Right lobe of liver (tissue), 6 donors: ENCODE data around the gene TMPRSS15. TPM values are rescaled to one million over a fixed set of nuclear protein-coding genes. Genes with fewer than 3 reads are reported as not detected.
A peak's percentile ranks its signal among the peaks of the same experiment; 100 is the strongest.

ENCODE experiments used
- ATAC-seq, 4 donors: fragments of 200-7000 bp; cut with Tn5 transposase; one replicate each; pipeline ENCODE4 v1.9.1; 2020; ENCODE audit warnings: mild to moderate bottlenecking in 4 of 4, moderate library complexity in 4 of 4
- DNase-seq, 3 donors: peaks; one replicate each; pipeline ENCODE4 v3.0.0-alpha.2; 2020
- H3K27ac ChIP-seq, 3 donors: fragments of 200-600 bp; one replicate each; pipeline ENCODE4 v1.8.0; 2022
- H3K27me3 ChIP-seq, 2 donors: fragments of 200-600 bp; one replicate each; pipeline ENCODE4 v1.8.0; 2022
- H3K36me3 ChIP-seq, 4 donors: fragments of 200-600 bp; sonication (generic) in 1 of 4; one replicate each; pipeline versions ENCODE4 v1.5.1 to v1.8.0; 2017 to 2022; ENCODE audit warnings: control low read depth in 1 of 4
- H3K4me1 ChIP-seq, 4 donors: fragments of 200-600 bp; sonication (generic) in 1 of 4; one replicate each; pipeline versions ENCODE4 v1.5.1 to v1.8.0; 2017 to 2022; ENCODE audit warnings: control low read depth in 1 of 4
- H3K4me3 ChIP-seq, 3 donors: fragments of 200-600 bp; one replicate each; pipeline ENCODE4 v1.8.0; 2022
- H3K9me3 ChIP-seq, 4 donors: fragments of 200-600 bp; sonication (generic) in 1 of 4; one replicate each; pipeline versions ENCODE4 v1.5.1 to v1.8.0; 2017 to 2022; ENCODE audit warnings: control low read depth in 1 of 4
- POLR2A ChIP-seq: fragments of 450-650 bp; IDR thresholded peaks from one replicate; pipeline ENCODE4 v1.6.1; 2017; ENCODE audit warnings: antibody characterized with exemption, mild to moderate bottlenecking
- WGBS: methylation state at CpG from one replicate; pipeline ENCODE4 v1.1.6; 2018; ENCODE audit warnings: low coverage, low lambda C conversion rate; ENCODE audit not compliant: insufficient coverage; ENCODE audit errors: missing lambda C conversion rate; 5-methylcytosine and 5-hydroxymethylcytosine counted together
- intact Hi-C, 2 donors: fragments of 100-400 bp; cut with DNase I; formaldehyde crosslinking; loops; one replicate each; pipeline versions ENCODE4 v1.11.2 to v1.14.1; 2022
- total RNA-seq, 6 experiments: library from RNA; depleted of rRNA in 2 of 6; stranded (reverse); fragments of >200 nt in 2 of 6; fragmentation: NEBNext Ultra II Directional in 3 of 6; extraction: Animal tissue kit (Norgen Biotek cat#: 25700) in 3 of 6; gene quantifications; one replicate each; pipeline versions ENCODE4 v1.1.0 to v1.2.4, GENCODE V29; 2016 to 2023
- TF ChIP-seq, protein P1 (sequence below), 4 donors: fragments of 200-600 bp in 3 of 4; fragments of 450-650 bp in 1 of 4; IDR thresholded peaks; one replicate each; pipeline versions ENCODE4 v1.5.1 to v1.8.0; 2016 to 2022; ENCODE audit warnings: antibody characterized with exemption in 4 of 4, mild to moderate bottlenecking in 2 of 4
- donor health status: DM: no; HTN: yes; CAD: no.
- donor health status: DM: no; HTN: no; CAD: no.
- donor health status: DM: no; HTN: no; CAD: no.
- donor health status: DM: no; HTN: yes; CAD: no.
- donor health status: DM: no; HTN: yes; CAD: no.

The TMPRSS15 gene
- total RNA-seq, 6 experiments from 2014 or later, result not detected

DNA sequence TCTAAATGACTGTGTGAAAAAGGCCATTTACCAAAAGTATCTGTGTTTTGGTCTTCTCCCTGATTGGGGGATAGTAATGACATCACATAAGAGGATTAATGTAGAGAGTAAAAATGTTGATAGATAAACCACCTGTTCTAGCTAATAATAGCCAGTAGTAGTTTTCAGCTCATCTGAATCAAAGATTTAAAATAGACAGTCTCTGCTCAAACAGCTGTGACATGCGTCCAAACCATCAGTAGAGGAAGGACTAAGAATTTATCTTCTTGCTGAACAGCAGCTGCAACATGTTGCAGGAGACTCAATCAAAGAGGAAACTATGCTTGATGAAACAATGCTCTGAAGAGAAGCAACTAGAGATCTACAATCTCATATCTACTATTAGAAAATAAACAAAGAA, 21.4 kb downstream of the TMPRSS15 start:
- ATAC-seq (no peak), DNase-seq (no peak)
- 0% methylated on average over 1 of the region's 1 CpG for WGBS
- no peak overlapping the region for H3K27ac ChIP-seq
- TF ChIP-seq, protein P1, sequence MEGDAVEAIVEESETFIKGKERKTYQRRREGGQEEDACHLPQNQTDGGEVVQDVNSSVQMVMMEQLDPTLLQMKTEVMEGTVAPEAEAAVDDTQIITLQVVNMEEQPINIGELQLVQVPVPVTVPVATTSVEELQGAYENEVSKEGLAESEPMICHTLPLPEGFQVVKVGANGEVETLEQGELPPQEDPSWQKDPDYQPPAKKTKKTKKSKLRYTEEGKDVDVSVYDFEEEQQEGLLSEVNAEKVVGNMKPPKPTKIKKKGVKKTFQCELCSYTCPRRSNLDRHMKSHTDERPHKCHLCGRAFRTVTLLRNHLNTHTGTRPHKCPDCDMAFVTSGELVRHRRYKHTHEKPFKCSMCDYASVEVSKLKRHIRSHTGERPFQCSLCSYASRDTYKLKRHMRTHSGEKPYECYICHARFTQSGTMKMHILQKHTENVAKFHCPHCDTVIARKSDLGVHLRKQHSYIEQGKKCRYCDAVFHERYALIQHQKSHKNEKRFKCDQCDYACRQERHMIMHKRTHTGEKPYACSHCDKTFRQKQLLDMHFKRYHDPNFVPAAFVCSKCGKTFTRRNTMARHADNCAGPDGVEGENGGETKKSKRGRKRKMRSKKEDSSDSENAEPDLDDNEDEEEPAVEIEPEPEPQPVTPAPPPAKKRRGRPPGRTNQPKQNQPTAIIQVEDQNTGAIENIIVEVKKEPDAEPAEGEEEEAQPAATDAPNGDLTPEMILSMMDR (IDR thresholded peaks at IDR 0.05), result no peak
- no peak for TF ChIP-seq POLR2A
- no peaks in the 10 kb centered on the region for H3K27me3 ChIP-seq
- intact Hi-C loops, result no loop called here
- no peaks in the 10 kb centered on the region for H3K9me3 ChIP-seq
- H3K4me1 ChIP-seq, result no peaks in the 10 kb centered on the region
- no peak overlapping the region for H3K4me3 ChIP-seq
- H3K36me3 ChIP-seq, result no peaks in the 10 kb centered on the region

DNA sequence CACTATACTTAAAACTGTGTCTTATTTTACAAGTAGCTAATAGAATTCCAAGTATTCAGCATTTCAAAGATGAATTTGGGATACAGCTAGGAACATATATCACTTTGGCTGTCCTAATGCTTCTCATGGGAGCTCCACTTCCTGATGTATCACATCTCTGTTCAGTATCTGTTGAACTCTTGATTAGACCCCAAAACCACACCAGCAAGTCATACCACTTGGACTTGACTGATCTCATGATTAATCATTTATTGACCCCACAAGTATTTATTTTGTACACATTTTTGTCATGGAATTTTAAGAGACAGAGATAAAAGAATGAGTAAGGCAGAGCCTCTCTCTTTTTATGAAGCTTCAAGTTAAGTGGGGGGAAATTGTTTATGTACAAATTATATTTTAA, 30.0 kb downstream of the TMPRSS15 start:
- Histone ChIP-seq H3K27me3 (no peaks in the 10 kb centered on the region), H3K4me3 (no peak overlapping the region), H3K27ac (no peak overlapping the region), H3K9me3 (no peaks in the 10 kb centered on the region), H3K36me3 (no peaks in the 10 kb centered on the region), H3K4me1 (no peaks in the 10 kb centered on the region)
- TF ChIP-seq, protein P1 (IDR thresholded peaks at IDR 0.05), result no peak
- TF ChIP-seq POLR2A, result no peak
- intact Hi-C loops, result no loop called here
- ATAC-seq, result no peak
- DNase-seq, result no peak

DNA sequence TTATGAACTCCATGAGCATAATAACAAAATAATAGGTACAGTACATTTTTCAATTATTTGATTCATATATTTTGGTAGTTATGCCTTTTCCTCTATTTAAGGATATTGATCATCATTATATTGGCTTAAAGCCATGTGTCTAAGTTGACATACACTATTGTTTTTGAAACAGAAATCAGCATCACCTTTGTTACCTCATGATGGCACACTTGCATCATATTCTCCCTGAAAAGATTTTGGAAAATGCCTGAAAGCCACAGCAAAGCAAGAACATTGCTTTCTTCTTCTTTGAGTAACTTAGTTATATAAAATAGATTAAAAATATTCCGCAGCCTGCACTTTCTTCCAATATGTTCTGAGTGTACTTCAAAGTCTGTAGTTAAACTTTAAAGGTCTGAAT, 33.3 kb downstream of the TMPRSS15 start:
- H3K4me1 ChIP-seq, result no peaks in the 10 kb centered on the region
- H3K27me3 ChIP-seq, result no peaks in the 10 kb centered on the region
- TF ChIP-seq POLR2A, result no peak
- TF ChIP-seq, protein P1 (IDR thresholded peaks at IDR 0.05), result no peak
- WGBS, result 39% methylated on average over 1 of the region's 1 CpG
- no peak overlapping the region for H3K4me3 ChIP-seq
- DNase-seq (no peak), ATAC-seq (no peak)
- H3K36me3 ChIP-seq, result no peaks in the 10 kb centered on the region
- intact Hi-C loops, result no loop called here
- H3K27ac ChIP-seq, result no peak overlapping the region
- no peaks in the 10 kb centered on the region for H3K9me3 ChIP-seq

DNA sequence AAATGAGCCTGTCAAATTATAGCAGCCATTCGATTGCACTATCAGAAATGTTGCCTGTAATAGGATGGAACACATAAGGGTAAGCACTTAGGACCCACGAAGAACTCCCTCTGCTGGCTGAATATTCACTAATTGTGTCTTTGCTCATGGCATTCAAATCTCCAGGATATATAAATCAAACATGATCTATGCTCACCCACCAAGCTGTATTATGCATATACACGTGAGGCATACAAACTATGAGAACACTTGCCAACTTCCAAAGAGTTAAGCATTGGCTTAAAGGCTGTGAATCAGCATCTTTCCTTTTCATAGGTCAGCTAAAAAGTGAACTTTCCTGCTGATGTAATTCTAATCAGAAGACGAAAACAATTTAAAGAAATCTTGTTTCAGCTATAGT, 34.5 kb downstream of the TMPRSS15 start:
- H3K4me1 ChIP-seq, result no peaks in the 10 kb centered on the region
- no peaks in the 10 kb centered on the region for H3K9me3 ChIP-seq
- no peak overlapping the region for H3K4me3 ChIP-seq
- H3K27me3 ChIP-seq, result no peaks in the 10 kb centered on the region
- no peak overlapping the region for H3K27ac ChIP-seq
- 11% methylated on average over 4 of the region's 4 CpGs for WGBS
- DNase-seq (no peak), ATAC-seq (peak in 1 of 4 donors; percentile 22)
- intact Hi-C loops, result no loop called here
- no peak for TF ChIP-seq POLR2A
- TF ChIP-seq, protein P1 (IDR thresholded peaks at IDR 0.05), result peak in 3 of 4 donors; percentile 20 to 33 (median 23)
- H3K36me3 ChIP-seq, result no peaks in the 10 kb centered on the region

DNA sequence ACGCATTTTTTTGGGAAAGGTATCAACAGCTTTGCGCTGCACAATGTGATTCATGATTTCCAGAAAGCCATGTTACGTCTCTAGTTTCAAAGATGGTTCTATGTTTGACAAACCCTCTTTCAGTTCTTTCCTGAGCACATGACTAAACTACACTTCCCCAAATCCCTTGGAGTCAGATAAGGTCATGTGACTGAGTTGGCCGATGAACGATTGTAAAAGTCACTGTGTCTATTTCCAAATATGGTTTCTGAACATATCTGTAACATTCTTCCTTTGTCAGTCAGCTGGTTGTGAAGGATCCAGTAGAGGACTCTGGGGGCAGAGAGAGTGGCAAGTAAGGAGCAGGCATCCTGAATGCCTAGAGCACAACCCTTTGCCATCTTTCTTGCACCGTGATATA, 35.4 kb downstream of the TMPRSS15 start:
- no peak overlapping the region for H3K27ac ChIP-seq
- TF ChIP-seq, protein P1 (IDR thresholded peaks at IDR 0.05), result no peak
- TF ChIP-seq POLR2A, result no peak
- no peak overlapping the region for H3K4me3 ChIP-seq
- ATAC-seq (no peak), DNase-seq (no peak)
- H3K9me3 ChIP-seq, result no peaks in the 10 kb centered on the region
- no peaks in the 10 kb centered on the region for H3K27me3 ChIP-seq
- H3K4me1 ChIP-seq, result no peaks in the 10 kb centered on the region
- 53% methylated on average over 6 of the region's 6 CpGs for WGBS
- no peaks in the 10 kb centered on the region for H3K36me3 ChIP-seq
- intact Hi-C loops, result no loop called here
